Ovary (tissue), 9 donors: ENCODE data around the gene ACAD8. TPM values are rescaled to one million over a fixed set of nuclear protein-coding genes. Genes with fewer than 3 reads are reported as not detected.

Source experiments
- DNase-seq, 5 donors: peaks; one replicate each; pipeline ENCODE4 v3.0.0-alpha.2; 2019 to 2020
- H3K27ac ChIP-seq, 2 donors: fragments of 200-600 bp; one replicate each; pipeline versions ENCODE4 v1.5.1 to v1.8.0; 2019 to 2022
- H3K27me3 ChIP-seq: fragments of 200-600 bp; one replicate; pipeline ENCODE4 v1.8.0; 2022
- H3K36me3 ChIP-seq: fragments of 200-600 bp; sonication (generic); one replicate; pipeline ENCODE4 v1.5.1; 2019
- H3K4me1 ChIP-seq: one replicate; pipeline ENCODE4 v1.8.1; 2013; ENCODE audit warnings: mild to moderate bottlenecking, moderate library complexity; ENCODE audit not compliant: insufficient read depth
- H3K4me3 ChIP-seq: fragments of 200-600 bp; sonication (generic); one replicate; pipeline ENCODE4 v1.5.1; 2017
- H3K9me3 ChIP-seq, 2 donors: fragments of 200-600 bp in 1 of 2; sonication (generic) in 1 of 2; one replicate each; pipeline versions ENCODE4 v1.5.1 to v1.8.1; 2013 to 2019; ENCODE audit warnings: mild to moderate bottlenecking in 1 of 2, moderate library complexity in 1 of 2
- CTCF ChIP-seq, 3 donors: fragments of 450-650 bp in 2 of 3; fragments of 200-600 bp in 1 of 3; IDR thresholded peaks; one replicate each; pipeline versions ENCODE4 v1.5.1 to v1.8.0; 2016 to 2022; ENCODE audit warnings: antibody characterized with exemption in 3 of 3, mild to moderate bottlenecking in 1 of 3
- EP300 ChIP-seq: sonication (generic); formaldehyde crosslinking; IDR thresholded peaks from one replicate; pipeline ENCODE4 v1.6.1; 2017; ENCODE audit warnings: antibody characterized with exemption
- POLR2A ChIP-seq: fragments of 450-650 bp; IDR thresholded peaks from one replicate; pipeline ENCODE4 v1.6.1; 2017; ENCODE audit warnings: antibody characterized with exemption, mild to moderate bottlenecking, moderate library complexity
- WGBS, 3 donors: extraction: QIAGEN DNeasy Blood & Tissue Kit in 1 of 3; methylation state at CpG; one replicate each; pipeline versions ENCODE4 v1.1.5 to v1.1.7; 2013 to 2017; 5-methylcytosine and 5-hydroxymethylcytosine counted together
- intact Hi-C, 4 donors: fragments of 100-400 bp; cut with DNase I; formaldehyde crosslinking; loops; one replicate each; pipeline versions ENCODE4 v1.11.0 to v1.15.1; 2022 to 2023
- polyA plus RNA-seq, 2 donors: library from polyadenylated mRNA; stranded (reverse); fragments of 200-250 nt in 1 of 2; fragments of 350-450 nt in 1 of 2; fragmentation: Illumina TruSeq in 1 of 2; extraction: RNeasy Lipid Tissue Mini Kit (QIAGEN cat#74804) in 1 of 2; gene quantifications; one replicate each; pipeline ENCODE4 v1.2.3, GENCODE V29; 2013 to 2014
- total RNA-seq, 7 donors: library from RNA; depleted of rRNA in 2 of 7; stranded (reverse); fragments of >200 nt in 2 of 7; fragmentation: NEBNext Ultra II Directional in 3 of 7; extraction: Animal tissue kit (Norgen Biotek cat#: 25700) in 3 of 7; gene quantifications; one replicate each; pipeline versions ENCODE4 v1.1.0 to v1.2.4, GENCODE V29; 2016 to 2023
- donor health status: DM: no; HTN: no; CAD: no; lungs with moderate emphysema.
- donor health status: DM: no; HTN: no; CAD: no.
- donor health status: Bipolar disorder and iron deficiency.
- donor health status: DM: yes; HTN: yes; CAD: no.
- donor health status: DM: no; HTN: no; CAD: no.
- donor health status: DM: yes; HTN: yes; CAD: no.

The ACAD8 gene
- total and polyA plus RNA-seq, 9 donors, result 14.4 to 27.5 (median 20.4) TPM

GRCh38 chr11:134260503-134260902, 7.1 kb downstream of the ACAD8 start:
- no peak for TF ChIP-seq CTCF (IDR thresholded peaks at IDR 0.05)
- TF ChIP-seq EP300, result no peak
- TF ChIP-seq POLR2A, result no peak
- intact Hi-C loops, result no loop called here
- Histone ChIP-seq H3K9me3 (no peaks in the 10 kb centered on the region), H3K4me3 (no peak overlapping the region), H3K4me1 (no peaks in the 10 kb centered on the region), H3K27me3 (no peaks in the 10 kb centered on the region), H3K27ac (no peak overlapping the region), H3K36me3 (no peaks in the 10 kb centered on the region)
- no peak for DNase-seq

- no peak for DNase-seq
- no peaks in the 10 kb centered on the region for H3K4me1 ChIP-seq
- no peak for TF ChIP-seq CTCF (IDR thresholded peaks at IDR 0.05)
- no peak for TF ChIP-seq POLR2A
- TF ChIP-seq EP300, result no peak
- no peak overlapping the region for H3K4me3 ChIP-seq
- WGBS, 3 donors, result 90 to 94% (median 93%) methylated on average over 16 of the region's 16 CpGs
- intact Hi-C loops, result no loop called here
- H3K36me3 ChIP-seq, result no peaks in the 10 kb centered on the region
- H3K9me3 ChIP-seq, result no peaks in the 10 kb centered on the region
- H3K27ac ChIP-seq, result no peak overlapping the region
- no peaks in the 10 kb centered on the region for H3K27me3 ChIP-seq
Observed at GRCh38 chr11:134260983-134261382, 7.6 kb downstream of the ACAD8 start.

- DNase-seq, result no peak
- no peaks in the 10 kb centered on the region for H3K9me3 ChIP-seq
- WGBS, 3 donors, result 89 to 91% (median 91%) methylated on average over 14 of the region's 14 CpGs
- TF ChIP-seq EP300, result no peak
- TF ChIP-seq POLR2A, result no peak
- TF ChIP-seq CTCF (IDR thresholded peaks at IDR 0.05), result no peak
- intact Hi-C loops, result no loop called here
- H3K36me3 ChIP-seq, result no peaks in the 10 kb centered on the region
- no peak overlapping the region for H3K27ac ChIP-seq
- H3K4me1 ChIP-seq, result no peaks in the 10 kb centered on the region
- H3K27me3 ChIP-seq, result no peaks in the 10 kb centered on the region
- no peak overlapping the region for H3K4me3 ChIP-seq
Observed at GRCh38 chr11:134261626-134262488, 8.5 kb downstream of the ACAD8 start.

GRCh38 chr11:134264966-134265764, 11.8 kb downstream of the ACAD8 start:
- 89 to 94% (median 91%) methylated on average over 7 of the region's 7 CpGs for WGBS, 3 donors
- H3K36me3 ChIP-seq, result no peaks in the 10 kb centered on the region
- TF ChIP-seq EP300 (no peak), CTCF (IDR thresholded peaks at IDR 0.05) (no peak), POLR2A (no peak)
- no peak for DNase-seq
- H3K27me3 ChIP-seq, result no peaks in the 10 kb centered on the region
- no peaks in the 10 kb centered on the region for H3K4me1 ChIP-seq
- H3K9me3 ChIP-seq, result no peaks in the 10 kb centered on the region
- no peak overlapping the region for H3K27ac ChIP-seq
- intact Hi-C loops, result no loop called here
- no peak overlapping the region for H3K4me3 ChIP-seq
